Gastroesophageal sphincter (tissue), 3 donors: ENCODE results near the gene FBXO3.

Source experiments
- EP300 ChIP-seq: sonication (generic); formaldehyde crosslinking; IDR thresholded peaks from one replicate; pipeline ENCODE4 v1.6.1; 2017; ENCODE audit warnings: antibody characterized with exemption, mild to moderate bottlenecking
- POLR2A ChIP-seq, 2 donors: fragments of 450-650 bp; IDR thresholded peaks; one replicate each; pipeline ENCODE4 v1.6.1; 2017; ENCODE audit warnings: antibody characterized with exemption in 2 of 2, mild to moderate bottlenecking in 2 of 2, moderate library complexity in 1 of 2
- TF ChIP-seq, protein P1 (sequence below), 4 experiments: fragments of 200-600 bp in 2 of 4; fragments of 450-650 bp in 2 of 4; sonication (generic) in 1 of 4; IDR thresholded peaks; one replicate each; pipeline ENCODE4 v1.5.1; 2017 to 2019; ENCODE audit warnings: antibody characterized with exemption in 4 of 4, mild to moderate bottlenecking in 2 of 4, moderate library complexity in 2 of 4

GRCh38 chr11:33713151-33713855, 61.0 kb downstream of the FBXO3 start:
- TF ChIP-seq, protein P1, sequence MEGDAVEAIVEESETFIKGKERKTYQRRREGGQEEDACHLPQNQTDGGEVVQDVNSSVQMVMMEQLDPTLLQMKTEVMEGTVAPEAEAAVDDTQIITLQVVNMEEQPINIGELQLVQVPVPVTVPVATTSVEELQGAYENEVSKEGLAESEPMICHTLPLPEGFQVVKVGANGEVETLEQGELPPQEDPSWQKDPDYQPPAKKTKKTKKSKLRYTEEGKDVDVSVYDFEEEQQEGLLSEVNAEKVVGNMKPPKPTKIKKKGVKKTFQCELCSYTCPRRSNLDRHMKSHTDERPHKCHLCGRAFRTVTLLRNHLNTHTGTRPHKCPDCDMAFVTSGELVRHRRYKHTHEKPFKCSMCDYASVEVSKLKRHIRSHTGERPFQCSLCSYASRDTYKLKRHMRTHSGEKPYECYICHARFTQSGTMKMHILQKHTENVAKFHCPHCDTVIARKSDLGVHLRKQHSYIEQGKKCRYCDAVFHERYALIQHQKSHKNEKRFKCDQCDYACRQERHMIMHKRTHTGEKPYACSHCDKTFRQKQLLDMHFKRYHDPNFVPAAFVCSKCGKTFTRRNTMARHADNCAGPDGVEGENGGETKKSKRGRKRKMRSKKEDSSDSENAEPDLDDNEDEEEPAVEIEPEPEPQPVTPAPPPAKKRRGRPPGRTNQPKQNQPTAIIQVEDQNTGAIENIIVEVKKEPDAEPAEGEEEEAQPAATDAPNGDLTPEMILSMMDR (IDR thresholded peaks at IDR 0.05): no peak
- TF ChIP-seq POLR2A (IDR thresholded peaks at IDR 0.05) (no peak), EP300 (no peak)
